Activated CD4-positive, alpha-beta memory T cell treated with anti-CD3 and anti-CD28 coated beads, Interleukin-2, amount 10 ng/mL, durations not matched to agents 7 days and 5 days (primary cell): ENCODE results near the gene PCMTD2. TPM values are rescaled to one million over a fixed set of nuclear protein-coding genes. Genes with fewer than 3 reads are reported as not detected.
"Not testable (repeated sequence)": the region's sequence is repeated elsewhere in the genome, so short reads cannot be mapped to it uniquely, and the experiment has no call there.

Experiments
- CTCF ChIA-PET: fragments of 350-600 bp; sonication (Branson Sonifier 250); formaldehyde crosslinking; loops from one replicate; lab custom pipeline; 2021; ENCODE audit warnings: antibody characterized with exemption, inconsistent platforms; lab: Charles Lee
- POLR2A ChIA-PET: fragments of 350-600 bp; sonication (Branson Sonifier 250); formaldehyde crosslinking; loops from one replicate; lab custom pipeline; 2021; ENCODE audit warnings: antibody characterized with exemption; lab: Charles Lee
- DNase-seq: peaks from one replicate; pipeline ENCODE4 v3.0.0-alpha.2; 2020
- H3K27ac Mint-ChIP-seq: one replicate; pipeline ENCODE4 v1.8.0; 2021; ENCODE audit warnings: mild to moderate bottlenecking, mixed read lengths
- H3K27me3 Mint-ChIP-seq: one replicate; pipeline ENCODE4 v1.8.0; 2021; ENCODE audit warnings: mixed read lengths
- H3K36me3 Mint-ChIP-seq: one replicate; pipeline ENCODE4 v1.8.0; 2021; ENCODE audit warnings: low read depth, mixed read lengths
- H3K4me1 Mint-ChIP-seq: one replicate; pipeline ENCODE4 v1.8.0; 2021; ENCODE audit warnings: mixed read lengths
- H3K4me3 Mint-ChIP-seq: one replicate; pipeline ENCODE4 v1.8.0; 2021; ENCODE audit warnings: mild to moderate bottlenecking, mixed read lengths
- H3K9me3 Mint-ChIP-seq: one replicate; pipeline ENCODE4 v1.8.0; 2021; ENCODE audit warnings: mixed read lengths
- total RNA-seq, 2 experiments: library from RNA; stranded (reverse); gene quantifications; one replicate each; pipeline ENCODE4 v1.2.3, GENCODE V29; 2021

PCMTD2 gene
- total RNA-seq, 2 experiments from 2014 or later, result 42.8 to 50.7 TPM

DNA sequence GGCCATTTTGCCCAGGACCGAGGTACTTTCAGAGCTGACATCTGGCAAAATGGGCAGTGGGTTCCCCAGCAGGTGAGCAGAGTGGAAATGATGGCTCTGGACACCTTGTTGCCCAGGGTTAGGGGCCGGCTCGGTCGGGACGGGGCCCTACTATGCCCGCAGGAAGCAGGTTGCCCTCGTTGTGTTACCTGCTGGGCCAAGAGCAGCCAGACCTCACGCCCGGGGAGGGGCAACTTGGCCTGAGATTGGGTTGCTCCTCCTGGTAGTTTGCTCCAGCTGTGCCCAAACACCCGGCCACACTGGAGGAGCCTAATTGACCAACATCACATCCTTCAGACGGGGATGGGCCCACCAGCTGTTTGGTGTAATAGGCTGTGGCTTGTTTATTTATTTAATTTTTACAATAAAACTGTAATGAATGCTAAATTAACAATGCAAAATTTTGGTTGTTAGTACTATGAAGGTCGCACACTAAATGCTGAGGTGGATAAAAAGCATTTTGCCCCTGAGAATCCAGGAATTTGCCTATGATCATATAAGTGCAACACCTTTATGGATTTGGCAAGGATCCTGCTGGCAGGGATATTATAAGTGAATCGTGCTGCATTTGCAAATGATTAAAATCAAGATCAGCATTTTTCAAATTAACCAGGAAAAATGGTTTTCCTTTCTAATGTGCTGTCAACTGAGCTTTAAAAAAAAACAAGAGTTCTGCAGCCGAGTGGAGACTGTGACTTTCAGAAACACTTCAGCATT is 26.6 kb upstream of the PCMTD2 start:
- Mint-ChIP-seq H3K4me1 (peaks cover 16% of the 10 kb centered on the region), H3K36me3 (no peaks in the 10 kb centered on the region), H3K9me3 (no peaks in the 10 kb centered on the region), H3K27ac (no peak overlapping the region), H3K27me3 (no peaks in the 10 kb centered on the region), H3K4me3 (no peak overlapping the region)
- no peak for DNase-seq
- POLR2A ChIA-PET, result no interaction called here
- CTCF ChIA-PET, result no interaction called here

DNA sequence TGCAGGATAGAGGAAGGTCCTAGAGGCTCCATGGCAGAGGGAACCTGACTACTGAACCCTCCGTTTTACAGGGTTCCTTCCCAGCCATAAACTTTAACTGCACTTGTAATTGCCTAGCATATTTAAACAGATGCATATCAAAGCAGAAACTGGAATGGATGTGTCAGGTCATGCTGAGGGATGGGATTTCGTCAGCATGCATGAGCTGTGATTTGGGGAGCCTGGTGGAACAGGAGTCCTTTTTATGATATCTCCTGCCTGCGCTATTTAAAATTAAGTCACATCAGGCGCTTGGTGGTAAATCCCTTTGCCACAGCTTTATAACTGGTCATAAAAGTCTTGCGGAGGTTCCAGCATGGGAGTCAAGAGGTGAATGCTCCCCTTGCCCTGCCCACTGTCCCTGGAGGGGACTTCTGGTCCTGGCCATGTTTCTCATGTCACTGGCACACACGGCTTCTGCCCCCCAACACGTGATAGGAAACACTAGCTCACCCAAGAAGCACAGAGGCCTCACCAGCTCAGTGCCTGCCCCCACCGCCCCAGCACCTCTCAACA is 26.0 kb upstream of the PCMTD2 start:
- CTCF ChIA-PET, result no interaction called here
- no peak overlapping the region for H3K4me3 Mint-ChIP-seq
- no peaks in the 10 kb centered on the region for H3K36me3 Mint-ChIP-seq
- H3K27ac Mint-ChIP-seq, result no peak overlapping the region
- no peaks in the 10 kb centered on the region for H3K27me3 Mint-ChIP-seq
- POLR2A ChIA-PET, result no interaction called here
- DNase-seq, result no peak
- H3K9me3 Mint-ChIP-seq, result no peaks in the 10 kb centered on the region
- H3K4me1 Mint-ChIP-seq, result peaks cover 13% of the 10 kb centered on the region

DNA sequence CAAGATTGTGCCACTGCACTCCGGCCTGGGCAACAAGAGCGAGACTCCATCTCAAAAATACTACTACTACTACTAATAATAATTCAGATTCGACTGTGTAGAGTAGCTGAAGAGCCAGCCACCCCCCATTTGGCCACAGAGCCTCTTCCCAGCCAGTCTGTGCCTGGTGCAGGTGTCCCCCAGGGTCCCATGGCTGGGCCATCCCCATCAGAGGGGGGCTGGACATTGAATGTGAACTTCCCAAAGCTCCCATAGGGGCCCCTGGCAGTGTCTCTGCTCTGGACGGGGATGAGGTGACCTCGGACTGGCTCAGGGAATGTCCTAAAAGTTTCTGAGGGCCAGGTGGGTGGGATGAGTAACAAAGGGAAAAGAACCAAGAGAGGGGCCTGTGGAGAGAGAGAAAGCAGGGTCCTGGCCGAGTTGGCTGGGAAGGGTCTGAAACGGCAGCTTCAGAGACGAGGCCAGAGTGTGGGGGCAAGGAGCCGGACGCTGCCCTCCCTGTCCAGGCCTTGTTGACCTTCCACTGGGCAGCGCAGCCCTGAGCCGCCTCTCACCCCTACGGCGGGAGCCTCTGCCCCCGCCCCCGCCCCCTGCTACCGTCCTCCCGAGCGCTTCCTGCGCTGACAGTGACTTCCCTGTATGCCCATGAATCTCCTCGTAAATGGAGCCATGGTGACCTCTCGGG is 24.9 kb upstream of the PCMTD2 start:
- CTCF ChIA-PET, result no interaction called here

DNA sequence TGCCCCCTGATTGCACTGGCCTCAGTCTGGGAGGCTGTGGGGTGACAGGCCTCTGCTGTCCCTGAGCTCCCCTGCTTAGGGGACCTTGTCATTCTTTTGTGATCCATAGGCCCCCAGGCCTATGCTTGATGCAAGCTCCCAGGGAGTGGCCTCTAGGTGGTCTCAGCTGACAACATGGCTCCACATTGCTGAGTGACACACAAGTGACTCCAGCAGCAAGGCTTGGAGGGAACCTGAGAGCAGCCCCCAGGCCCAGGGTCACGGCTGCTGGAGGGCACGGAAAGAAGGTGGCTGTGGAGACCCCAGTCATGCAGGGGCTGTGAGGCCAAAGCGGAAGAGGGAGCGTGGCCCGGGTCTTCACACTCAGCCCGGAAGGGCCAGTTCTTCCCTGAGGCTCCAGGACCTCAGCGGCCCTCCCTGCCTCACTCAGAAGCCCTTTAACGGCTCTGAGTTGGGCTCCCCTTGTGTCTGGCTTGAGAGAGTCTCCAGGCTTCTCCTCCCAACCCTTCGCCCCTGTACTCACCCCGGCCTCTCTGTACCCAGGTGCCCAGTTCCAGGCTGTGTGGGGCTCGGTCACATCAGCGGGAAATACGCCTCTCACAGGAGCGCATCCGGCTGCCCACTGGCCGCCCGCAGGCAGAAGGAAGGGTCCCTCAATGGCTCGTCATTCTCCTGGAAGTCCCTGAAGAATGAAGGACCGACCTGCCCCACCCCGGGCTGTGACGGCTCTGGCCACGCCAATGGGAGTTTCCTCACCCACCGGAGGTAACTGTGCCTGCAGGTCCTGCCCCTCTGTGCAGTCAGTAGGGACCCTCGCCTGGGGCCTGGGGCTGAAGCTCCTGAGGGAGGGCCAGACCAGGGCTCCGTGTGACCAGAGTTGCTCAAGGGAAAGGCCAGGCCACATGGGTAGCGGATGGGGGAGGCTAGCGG is 23.7 kb upstream of the PCMTD2 start:
- Mint-ChIP-seq H3K27me3 (no peaks in the 10 kb centered on the region), H3K27ac (no peak overlapping the region), H3K9me3 (no peaks in the 10 kb centered on the region), H3K4me3 (no peak overlapping the region), H3K36me3 (no peaks in the 10 kb centered on the region), H3K4me1 (peaks cover 8% of the 10 kb centered on the region)
- DNase-seq, result no peak
- ChIA-PET POLR2A (no interaction called here), CTCF (no interaction called here)

More for the DNA sequence above, 24.9 kb upstream of the PCMTD2 start:
- POLR2A ChIA-PET, result no interaction called here
- no peak overlapping the region for H3K4me3 Mint-ChIP-seq
- H3K27me3 Mint-ChIP-seq, result no peaks in the 10 kb centered on the region
- no peaks in the 10 kb centered on the region for H3K9me3 Mint-ChIP-seq
- H3K36me3 Mint-ChIP-seq, result no peaks in the 10 kb centered on the region
- DNase-seq, result no peak
- peaks cover 11% of the 10 kb centered on the region for H3K4me1 Mint-ChIP-seq
- no peak overlapping the region for H3K27ac Mint-ChIP-seq

DNA sequence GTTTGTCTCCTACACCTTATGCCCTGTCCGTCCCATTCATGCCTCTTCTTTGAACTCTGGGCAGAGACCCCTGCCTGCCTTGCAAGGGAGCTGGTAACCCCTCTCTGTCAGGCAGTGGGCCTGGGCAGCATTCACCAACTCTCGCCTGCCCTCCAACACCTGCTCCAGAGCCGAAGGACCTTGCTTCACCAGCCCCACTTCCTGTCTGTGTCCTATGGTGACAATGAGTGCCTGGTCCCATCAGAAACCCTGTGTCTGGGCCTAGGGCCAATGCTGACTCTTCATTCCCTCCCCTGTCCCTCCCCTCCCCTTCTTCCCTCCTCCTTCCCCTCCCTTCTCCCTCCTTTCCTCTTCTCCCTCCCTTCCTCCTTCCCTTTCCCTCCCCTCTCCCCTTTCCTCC is 22.8 kb upstream of the PCMTD2 start:
- no peak overlapping the region for H3K4me3 Mint-ChIP-seq
- H3K27ac Mint-ChIP-seq, result no peak overlapping the region
- ChIA-PET POLR2A (no interaction called here), CTCF (no interaction called here)
- H3K4me1 Mint-ChIP-seq, result peaks cover 3% of the 10 kb centered on the region
- H3K36me3 Mint-ChIP-seq, result no peaks in the 10 kb centered on the region
- H3K27me3 Mint-ChIP-seq, result no peaks in the 10 kb centered on the region
- no peaks in the 10 kb centered on the region for H3K9me3 Mint-ChIP-seq
- no peak for DNase-seq

DNA sequence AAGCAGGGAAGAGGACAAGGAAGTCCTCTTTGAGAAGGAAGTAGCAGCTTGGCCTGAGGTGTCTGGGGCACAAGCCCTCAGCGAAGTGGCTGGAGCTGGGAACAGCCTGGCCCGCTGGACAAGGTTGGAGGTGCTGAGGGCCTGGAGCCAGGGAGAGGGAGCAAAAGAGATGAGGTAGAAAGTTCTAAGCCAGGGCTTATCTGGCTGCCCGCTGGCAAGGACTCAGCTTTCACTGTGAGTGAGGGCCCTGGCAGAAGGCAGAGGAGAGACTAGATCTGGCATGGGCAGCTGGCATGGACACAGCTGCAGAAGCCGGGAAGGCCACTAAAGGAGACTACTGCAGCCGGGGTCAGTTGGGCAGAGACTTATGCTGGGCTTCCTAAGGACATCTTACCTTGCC is 21.8 kb upstream of the PCMTD2 start:
- no peak for DNase-seq
- Mint-ChIP-seq H3K9me3 (no peaks in the 10 kb centered on the region), H3K27ac (no peak overlapping the region), H3K27me3 (no peaks in the 10 kb centered on the region), H3K36me3 (no peaks in the 10 kb centered on the region), H3K4me1 (no peaks in the 10 kb centered on the region), H3K4me3 (no peak overlapping the region)
- ChIA-PET POLR2A (no interaction called here), CTCF (no interaction called here)

DNA sequence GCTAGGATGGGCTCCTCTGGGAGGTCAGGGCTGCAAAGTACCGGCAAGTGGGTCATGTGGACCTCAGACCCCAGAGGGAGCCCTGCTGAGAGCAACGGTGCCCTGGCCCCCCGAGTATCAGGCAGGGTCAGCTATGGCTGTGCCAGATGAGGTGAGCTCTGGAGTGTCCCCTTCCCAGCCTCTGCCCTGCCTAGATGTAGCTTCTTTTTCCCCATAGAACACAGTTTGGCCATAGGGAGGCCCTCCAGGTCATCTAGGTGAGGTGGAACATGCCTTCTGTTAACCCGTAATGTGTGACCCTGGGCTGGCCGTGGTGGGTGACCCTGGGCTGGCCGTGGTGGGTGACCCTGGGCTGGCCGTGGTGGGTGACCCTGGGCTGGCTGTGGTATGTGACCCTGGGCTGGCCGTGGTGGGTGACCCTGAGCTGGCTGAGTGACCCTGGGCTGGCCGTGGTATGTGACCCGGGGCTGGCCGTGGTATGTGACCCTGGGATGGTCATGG is 21.2 kb upstream of the PCMTD2 start:
- H3K9me3 Mint-ChIP-seq, result no peaks in the 10 kb centered on the region

DNA sequence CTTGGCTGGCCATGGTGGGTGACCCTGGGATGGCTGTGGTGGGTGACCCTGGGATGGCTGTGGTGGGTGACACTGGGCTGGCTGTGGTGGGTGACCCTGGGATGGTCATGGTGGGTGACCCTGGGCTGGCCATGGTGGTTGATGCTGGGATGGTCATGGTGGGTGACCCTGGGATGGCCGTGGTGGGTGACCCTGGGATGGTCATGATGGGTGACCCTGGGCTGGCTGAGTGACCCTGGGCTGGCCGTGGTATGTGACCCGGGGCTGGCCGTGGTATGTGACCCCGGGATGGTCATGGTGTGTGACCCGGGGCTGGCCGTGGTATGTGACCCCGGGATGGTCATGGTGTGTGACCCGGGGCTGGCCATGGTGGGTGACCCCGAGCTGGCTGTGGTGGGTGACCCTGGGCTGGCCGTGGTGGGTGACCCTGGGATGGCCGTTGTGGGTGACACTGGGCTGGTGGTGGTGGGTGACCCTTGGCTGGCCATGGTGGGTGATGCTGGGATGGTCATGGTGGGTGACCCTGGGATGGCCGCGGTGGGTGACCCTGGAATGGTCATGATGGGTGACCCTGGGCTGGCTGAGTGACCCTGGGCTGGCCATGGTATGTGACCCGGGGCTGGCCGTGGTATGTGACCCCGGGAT is 20.5 kb upstream of the PCMTD2 start:
- H3K4me1 Mint-ChIP-seq, DNase-seq, POLR2A ChIA-PET, H3K27me3 Mint-ChIP-seq, CTCF ChIA-PET, H3K36me3 Mint-ChIP-seq, H3K4me3 Mint-ChIP-seq, H3K9me3 Mint-ChIP-seq, H3K27ac Mint-ChIP-seq: not testable (repeated sequence)

More for the DNA sequence above, 21.2 kb upstream of the PCMTD2 start:
- ChIA-PET CTCF (no interaction called here), POLR2A (no interaction called here)
- DNase-seq, result no peak
- H3K27ac Mint-ChIP-seq, result no peak overlapping the region
- H3K4me3 Mint-ChIP-seq, result no peak overlapping the region
- no peaks in the 10 kb centered on the region for H3K4me1 Mint-ChIP-seq
- H3K36me3 Mint-ChIP-seq, result no peaks in the 10 kb centered on the region
- H3K27me3 Mint-ChIP-seq, result no peaks in the 10 kb centered on the region

DNA sequence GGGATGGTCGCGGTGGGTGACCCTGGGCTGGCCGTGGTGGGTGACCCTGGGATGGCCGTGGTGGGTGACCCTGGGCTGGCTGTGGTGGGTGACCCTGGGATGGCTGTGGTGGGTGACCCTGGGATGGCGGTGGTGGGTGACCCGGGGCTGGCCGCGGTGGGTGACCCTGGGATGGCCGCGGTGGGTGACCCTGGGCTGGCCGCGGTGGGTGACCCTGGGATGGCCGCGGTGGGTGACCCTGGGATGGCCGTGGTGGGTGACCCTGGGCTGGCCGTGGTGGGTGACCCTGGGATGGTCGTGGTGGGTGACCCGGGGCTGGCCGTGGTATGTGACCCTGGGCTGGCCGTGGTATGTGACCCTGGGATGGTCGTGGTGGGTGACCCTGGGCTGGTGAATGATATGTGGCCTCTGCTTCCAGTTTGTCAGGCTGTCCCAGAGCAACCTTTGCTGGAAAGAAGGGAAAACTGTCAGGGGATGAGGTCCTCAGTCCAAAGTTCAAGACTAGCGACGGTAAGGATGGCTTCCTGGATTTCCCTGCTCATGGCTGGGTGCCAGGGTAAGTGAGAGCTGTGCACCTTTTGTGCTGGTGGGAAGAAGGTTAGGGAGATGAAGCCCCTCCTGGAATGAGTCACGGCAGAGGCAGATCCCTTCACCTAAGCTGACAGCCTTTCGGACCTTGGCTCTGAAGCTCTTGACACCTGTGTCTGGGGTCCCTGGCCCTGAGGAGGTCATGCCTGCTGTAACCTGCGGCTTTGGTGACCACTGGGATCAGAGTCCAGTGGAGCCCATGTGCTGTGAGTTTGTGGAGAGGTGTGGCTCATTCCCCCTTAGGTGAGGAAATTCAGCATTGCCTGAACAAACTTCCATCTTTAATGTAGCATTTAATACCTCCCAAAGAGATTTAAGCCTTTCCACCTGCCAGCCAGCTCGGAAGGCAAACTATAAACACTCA is 19.1 kb upstream of the PCMTD2 start:
- CTCF ChIA-PET, result no interaction called here
- Mint-ChIP-seq H3K4me1 (no peaks in the 10 kb centered on the region), H3K27me3 (no peaks in the 10 kb centered on the region), H3K9me3 (no peaks in the 10 kb centered on the region), H3K4me3 (no peak overlapping the region), H3K36me3 (no peaks in the 10 kb centered on the region), H3K27ac (no peak overlapping the region)
- DNase-seq, result no peak
- POLR2A ChIA-PET, result no interaction called here

DNA sequence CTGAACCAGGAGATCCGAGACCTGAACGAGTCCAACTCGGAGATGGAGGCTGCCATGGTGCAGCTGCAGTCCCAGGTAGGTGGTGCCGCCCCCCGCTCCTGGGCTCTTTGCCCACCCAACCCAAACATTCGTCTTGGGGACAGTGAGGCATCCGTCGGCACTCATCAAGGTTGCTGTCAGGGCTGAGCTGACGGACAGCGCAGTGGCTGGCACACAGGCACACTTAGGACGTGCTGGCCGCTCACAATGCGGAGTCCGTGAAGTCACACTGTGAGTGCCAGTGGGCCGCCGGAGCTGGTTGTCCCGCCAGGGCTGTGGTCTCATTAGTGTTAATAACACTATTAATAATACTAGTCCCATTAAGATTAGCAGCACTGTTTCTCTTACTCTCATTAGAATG is 18.2 kb upstream of the PCMTD2 start:
- POLR2A ChIA-PET, result no interaction called here

DNA sequence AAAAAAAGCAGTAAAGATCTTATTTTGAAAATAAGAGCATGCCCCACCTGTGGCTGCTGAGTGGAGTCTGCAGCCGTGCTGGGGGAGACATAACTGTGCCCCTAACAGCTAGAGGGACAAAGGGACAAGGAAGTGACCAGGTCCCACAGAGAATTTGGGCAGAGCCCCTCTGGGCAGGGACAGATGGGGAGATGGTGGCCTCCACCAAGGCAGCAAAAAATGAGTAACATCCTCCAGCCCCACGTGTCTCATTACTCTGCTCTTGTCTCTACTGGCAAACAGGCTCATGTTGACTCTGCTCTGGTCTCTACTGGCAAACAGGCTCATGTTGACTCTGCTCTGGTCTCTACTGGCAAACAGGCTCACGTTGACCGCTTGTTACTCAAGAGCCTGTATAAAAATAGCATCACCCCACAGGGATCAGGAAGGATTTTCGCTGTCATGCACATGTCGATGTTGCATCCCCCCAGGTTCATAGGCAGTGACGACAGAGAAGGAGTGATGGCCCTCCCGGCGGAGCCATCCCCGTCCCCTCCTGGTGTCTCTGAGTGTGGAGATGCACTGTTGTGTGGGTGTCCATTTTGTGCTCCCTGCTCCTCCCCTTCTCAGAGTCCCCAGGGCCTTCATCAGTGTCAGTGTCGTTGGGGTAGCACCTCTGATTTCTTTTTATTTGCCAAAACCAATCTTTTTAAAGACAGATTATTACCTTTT is 17.3 kb upstream of the PCMTD2 start:
- peaks cover 6% of the 10 kb centered on the region for H3K27me3 Mint-ChIP-seq
- POLR2A ChIA-PET, result no interaction called here
- DNase-seq, result no peak
- H3K9me3 Mint-ChIP-seq, result no peaks in the 10 kb centered on the region
- H3K27ac Mint-ChIP-seq, result no peak overlapping the region
- no peaks in the 10 kb centered on the region for H3K4me1 Mint-ChIP-seq
- no peak overlapping the region for H3K4me3 Mint-ChIP-seq
- no peaks in the 10 kb centered on the region for H3K36me3 Mint-ChIP-seq
- CTCF ChIA-PET, result no interaction called here

More for the DNA sequence above, 18.2 kb upstream of the PCMTD2 start:
- Mint-ChIP-seq H3K27me3 (no peaks in the 10 kb centered on the region), H3K4me1 (no peaks in the 10 kb centered on the region), H3K27ac (no peak overlapping the region), H3K36me3 (no peaks in the 10 kb centered on the region), H3K9me3 (no peaks in the 10 kb centered on the region), H3K4me3 (no peak overlapping the region)
- CTCF ChIA-PET, result no interaction called here
- DNase-seq, result no peak
